ENCODE data around the gene RPS27. TPM values are rescaled to one million over a fixed set of nuclear protein-coding genes. Genes with fewer than 3 reads are reported as not detected.
"Not testable (repeated sequence)": the region's sequence is repeated elsewhere in the genome, so short reads cannot be mapped to it uniquely, and the experiment has no call there.

Gene RPS27
- total RNA-seq, 1 donor from 2014 or later, result 1,372 TPM

GRCh38 chr1:153979091-153979490 lies 11.5 kb upstream of the RPS27 start:
- not testable (repeated sequence) for H3K27ac Mint-ChIP-seq; H3K27me3 Mint-ChIP-seq (ENCODE audit: low read depth); DNase-seq (ENCODE audit: low spot score); H3K9me3 Mint-ChIP-seq
- Mint-ChIP-seq H3K36me3 (ENCODE audit: low read depth) (peaks cover 29% of the 10 kb centered on the region), H3K4me3 (ENCODE audit: low read depth) (peak overlapping the region; percentile 97), H3K4me1 (ENCODE audit: low read depth) (peaks cover 22% of the 10 kb centered on the region)
- intact Hi-C loops (cut with micrococcal nuclease), result loop anchor here (2.0 kb wide), 1 partner anchor 32 kb away; the partner anchor contains the start of gene DENND4B

GRCh38 chr1:153981735-153982134 lies 8.8 kb upstream of the RPS27 start:
- H3K27me3 Mint-ChIP-seq (ENCODE audit: low read depth); H3K9me3 Mint-ChIP-seq; H3K27ac Mint-ChIP-seq; H3K36me3 Mint-ChIP-seq (ENCODE audit: low read depth); intact Hi-C loops (cut with micrococcal nuclease); H3K4me3 Mint-ChIP-seq (ENCODE audit: low read depth); DNase-seq (ENCODE audit: low spot score): not testable (repeated sequence)
- H3K4me1 Mint-ChIP-seq (ENCODE audit: low read depth), result peaks cover 29% of the 10 kb centered on the region

GRCh38 chr1:153984123-153984894 lies 6.3 kb upstream of the RPS27 start:
- Mint-ChIP-seq H3K36me3 (ENCODE audit: low read depth) (no peaks in the 10 kb centered on the region), H3K4me1 (ENCODE audit: low read depth) (peaks cover 26% of the 10 kb centered on the region), H3K9me3 (no peaks in the 10 kb centered on the region), H3K27ac (no peak overlapping the region), H3K27me3 (ENCODE audit: low read depth) (no peaks in the 10 kb centered on the region), H3K4me3 (ENCODE audit: low read depth) (no peak overlapping the region)
- DNase-seq (ENCODE audit: low spot score), result no peak
- intact Hi-C loops (cut with micrococcal nuclease), result no loop called here

GRCh38 chr1:153985341-153985912 lies 5.1 kb upstream of the RPS27 start:
- DNase-seq (ENCODE audit: low spot score), result no peak
- Mint-ChIP-seq H3K4me1 (ENCODE audit: low read depth) (peaks cover 31% of the 10 kb centered on the region), H3K27ac (peak overlapping the region; percentile 77), H3K27me3 (ENCODE audit: low read depth) (no peaks in the 10 kb centered on the region), H3K9me3 (no peaks in the 10 kb centered on the region), H3K4me3 (ENCODE audit: low read depth) (peak overlapping the region; percentile 71), H3K36me3 (ENCODE audit: low read depth) (peaks cover under 1% of the 10 kb centered on the region)
- intact Hi-C loops (cut with micrococcal nuclease), result no loop called here

GRCh38 chr1:153985941-153986761 lies 4.4 kb upstream of the RPS27 start, which contains the start of gene RAB13:
Gene RAB13 (minus strand): TSS chr1:153986339. CDS start chr1:153986236, 103 bp downstream.
- H3K27ac Mint-ChIP-seq, result peak within 1 kb of the TSS; percentile 84
- H3K4me1 Mint-ChIP-seq (ENCODE audit: low read depth), result peaks cover 33% of the 10 kb centered on the region
- DNase-seq (ENCODE audit: low spot score), result no peak
- peaks cover 8% of the 10 kb centered on the region for H3K36me3 Mint-ChIP-seq (ENCODE audit: low read depth)
- H3K27me3 Mint-ChIP-seq (ENCODE audit: low read depth), result no peaks in the 10 kb centered on the region
- peak within 1 kb of the TSS; percentile 71 for H3K4me3 Mint-ChIP-seq (ENCODE audit: low read depth)
- intact Hi-C loops (cut with micrococcal nuclease), result loop anchor here (1.0 to 2.0 kb wide), 2 partner anchors 189 to 315 kb away; no protein-coding TSS in a partner anchor
- H3K9me3 Mint-ChIP-seq, result no peaks in the 10 kb centered on the region

GRCh38 chr1:153987621-153988020 lies 2.9 kb upstream of the RPS27 start:
- Mint-ChIP-seq H3K27ac (peak overlapping the region; percentile 53), H3K9me3 (no peaks in the 10 kb centered on the region), H3K27me3 (ENCODE audit: low read depth) (no peaks in the 10 kb centered on the region), H3K4me3 (ENCODE audit: low read depth) (no peak overlapping the region), H3K4me1 (ENCODE audit: low read depth) (peaks cover 44% of the 10 kb centered on the region), H3K36me3 (ENCODE audit: low read depth) (peaks cover 23% of the 10 kb centered on the region)
- DNase-seq (ENCODE audit: low spot score), result no peak
- intact Hi-C loops (cut with micrococcal nuclease), result loop anchor here (2.0 kb wide), 1 partner anchor 191 kb away; no protein-coding TSS in a partner anchor

GRCh38 chr1:153991151-153991630 lies 629 bp downstream of the RPS27 start:
- H3K4me1 Mint-ChIP-seq (ENCODE audit: low read depth), result peaks cover 35% of the 10 kb centered on the region
- DNase-seq (ENCODE audit: low spot score), result no peak
- intact Hi-C loops (cut with micrococcal nuclease), result loop anchor here (2.0 to 5.0 kb wide), 2 partner anchors 14 to 191 kb away; partner anchors contain the start of gene JTB
- H3K27me3 Mint-ChIP-seq (ENCODE audit: low read depth), result no peaks in the 10 kb centered on the region
- peak overlapping the region; percentile 92 for H3K27ac Mint-ChIP-seq
- H3K9me3 Mint-ChIP-seq, result no peaks in the 10 kb centered on the region
- H3K36me3 Mint-ChIP-seq (ENCODE audit: low read depth), result peaks cover 51% of the 10 kb centered on the region
- H3K4me3 Mint-ChIP-seq (ENCODE audit: low read depth), result peak overlapping the region; percentile 88

GRCh38 chr1:153991806-153992205 lies 1.2 kb downstream of the RPS27 start:
- peak overlapping the region; percentile 88 for H3K4me3 Mint-ChIP-seq (ENCODE audit: low read depth)
- H3K27ac Mint-ChIP-seq, result peak overlapping the region; percentile 92
- H3K9me3 Mint-ChIP-seq, result no peaks in the 10 kb centered on the region
- no peaks in the 10 kb centered on the region for H3K27me3 Mint-ChIP-seq (ENCODE audit: low read depth)
- intact Hi-C loops (cut with micrococcal nuclease), result loop anchor here (2.0 to 5.0 kb wide), 2 partner anchors 15 to 190 kb away; partner anchors contain the start of gene JTB
- H3K36me3 Mint-ChIP-seq (ENCODE audit: low read depth), result peaks cover 51% of the 10 kb centered on the region
- peaks cover 30% of the 10 kb centered on the region for H3K4me1 Mint-ChIP-seq (ENCODE audit: low read depth)
- no peak for DNase-seq (ENCODE audit: low spot score)

GRCh38 chr1:153995202-153995601 lies 4.6 kb downstream of the RPS27 start:
- intact Hi-C loops (cut with micrococcal nuclease), result no loop called here
- H3K9me3 Mint-ChIP-seq, result no peaks in the 10 kb centered on the region
- H3K4me1 Mint-ChIP-seq (ENCODE audit: low read depth), result peaks cover 19% of the 10 kb centered on the region
- H3K36me3 Mint-ChIP-seq (ENCODE audit: low read depth), result peaks cover 51% of the 10 kb centered on the region
- H3K27me3 Mint-ChIP-seq (ENCODE audit: low read depth), result no peaks in the 10 kb centered on the region
- DNase-seq (ENCODE audit: low spot score), result no peak
- peak overlapping the region; percentile 43 for H3K27ac Mint-ChIP-seq
- H3K4me3 Mint-ChIP-seq (ENCODE audit: low read depth), result no peak overlapping the region

- H3K9me3 Mint-ChIP-seq, result no peaks in the 10 kb centered on the region
- no peak overlapping the region for H3K27ac Mint-ChIP-seq
- H3K27me3 Mint-ChIP-seq (ENCODE audit: low read depth), result no peaks in the 10 kb centered on the region
- intact Hi-C loops (cut with micrococcal nuclease), result no loop called here
- H3K36me3 Mint-ChIP-seq (ENCODE audit: low read depth), result peaks cover 48% of the 10 kb centered on the region
- DNase-seq (ENCODE audit: low spot score), result no peak
- peaks cover 16% of the 10 kb centered on the region for H3K4me1 Mint-ChIP-seq (ENCODE audit: low read depth)
- H3K4me3 Mint-ChIP-seq (ENCODE audit: low read depth), result no peak overlapping the region
Observed at GRCh38 chr1:153995640-153996039, 5.1 kb downstream of the RPS27 start.

- H3K27ac Mint-ChIP-seq; H3K27me3 Mint-ChIP-seq (ENCODE audit: low read depth); H3K4me1 Mint-ChIP-seq (ENCODE audit: low read depth); intact Hi-C loops (cut with micrococcal nuclease); H3K4me3 Mint-ChIP-seq (ENCODE audit: low read depth); DNase-seq (ENCODE audit: low spot score); H3K9me3 Mint-ChIP-seq: not testable (repeated sequence)
- H3K36me3 Mint-ChIP-seq (ENCODE audit: low read depth), result peaks cover 35% of the 10 kb centered on the region
Observed at GRCh38 chr1:153996882-153997281, 6.3 kb downstream of the RPS27 start.

- no peak for DNase-seq (ENCODE audit: low spot score)
- intact Hi-C loops (cut with micrococcal nuclease), result no loop called here
- Mint-ChIP-seq H3K27me3 (ENCODE audit: low read depth) (no peaks in the 10 kb centered on the region), H3K27ac (no peak overlapping the region), H3K36me3 (ENCODE audit: low read depth) (peaks cover 4% of the 10 kb centered on the region), H3K9me3 (no peaks in the 10 kb centered on the region), H3K4me3 (ENCODE audit: low read depth) (no peak overlapping the region), H3K4me1 (ENCODE audit: low read depth) (peaks cover under 1% of the 10 kb centered on the region)
Observed at GRCh38 chr1:154000420-154000819, 9.9 kb downstream of the RPS27 start.

Data from activated T-helper 2 cell treated with anti-CD3 and anti-CD28 coated beads, Interferon-gamma antibody, Interleukin-2, Interleukin-4, amounts not matched to agents 10 μg/mL and 5 μg/mL and 100 μg/mL, durations not matched to agents 14 hours and 24 hours and 36 hours (primary cell).